ENCODE measurements around the gene ELOB.
A peak's percentile ranks its signal among the peaks of the same experiment; 100 is the strongest.

Gene ELOB

DNA sequence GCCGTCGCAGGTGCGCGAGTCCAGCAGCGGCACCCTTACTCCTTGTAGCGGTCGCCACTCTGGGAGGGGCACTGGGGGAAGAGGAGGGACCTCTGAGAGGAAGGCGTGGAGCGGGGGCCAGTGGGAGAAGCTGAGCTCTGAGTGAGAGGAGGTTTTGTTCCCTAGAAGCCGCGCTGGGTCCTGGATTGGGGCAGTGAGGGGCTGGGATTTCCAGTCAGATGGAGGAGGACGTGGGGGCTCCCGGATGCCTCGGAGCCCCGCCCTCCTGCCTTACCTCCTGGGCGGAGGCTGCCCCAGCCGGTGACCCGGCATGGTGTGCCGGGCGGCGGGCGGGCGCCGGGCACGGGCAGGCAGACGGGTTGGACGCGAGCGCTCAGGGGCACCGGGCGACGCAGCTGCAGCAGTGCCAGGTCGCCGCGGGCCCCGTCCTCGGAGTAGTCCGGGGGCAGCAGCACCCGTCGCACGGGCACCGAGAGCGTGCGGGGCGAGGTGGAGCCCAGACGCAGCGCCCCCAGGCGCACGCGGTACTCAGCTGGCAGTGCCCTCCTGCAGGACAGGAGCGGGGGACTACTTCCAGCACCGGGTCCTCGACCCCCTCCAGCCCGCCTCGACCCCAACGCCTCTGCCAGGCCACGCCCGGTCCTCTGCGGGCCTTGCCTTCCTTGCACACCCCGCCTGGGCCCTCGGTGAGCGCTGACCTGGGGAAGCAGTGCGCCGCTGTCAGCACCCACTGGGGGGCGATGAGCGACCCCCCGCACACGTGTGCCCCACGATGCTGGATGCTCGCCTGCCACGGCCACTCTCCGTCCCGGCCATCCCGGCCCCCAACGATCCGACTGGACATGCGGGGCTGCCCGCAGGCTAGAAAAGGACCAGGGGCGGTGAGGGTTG lies 8.3 kb upstream of the ELOB start:
- Histone ChIP-seq H3K4me3 (ENCODE audit: low read depth in 1 of 2, low read length in 2 of 2) (no peak overlapping the region), H2AFZ (ENCODE audit: low read depth, low read length) (no peak overlapping the region), H3K27me3 (ENCODE audit: insufficient read depth, low read length, poor library complexity) (peaks cover 7% of the 10 kb centered on the region), H3K79me2 (ENCODE audit: insufficient read depth, low read length) (no peaks in the 10 kb centered on the region), H3K4me2 (ENCODE audit: insufficient read depth, low read length) (no peak overlapping the region), H3K9me3 (ENCODE audit: insufficient read depth, low read length, severe bottlenecking) (no peaks in the 10 kb centered on the region), H3K27ac (ENCODE audit: low read length) (no peak overlapping the region), H3K4me1 (ENCODE audit: insufficient read depth, low read length) (no peaks in the 10 kb centered on the region), H4K20me1 (ENCODE audit: insufficient read depth, low read length) (no peaks in the 10 kb centered on the region), H3K9ac (ENCODE audit: low read depth, low read length) (no peak overlapping the region), H3K36me3 (ENCODE audit: insufficient read depth, low read length) (no peaks in the 10 kb centered on the region)
- DNase-seq (no peak), ATAC-seq (ENCODE audit: insufficient read depth, low read depth) (0 out of 3 replicates have a peak, but pooled peaks have one; percentile 29)
- TF ChIP-seq, protein P1, sequence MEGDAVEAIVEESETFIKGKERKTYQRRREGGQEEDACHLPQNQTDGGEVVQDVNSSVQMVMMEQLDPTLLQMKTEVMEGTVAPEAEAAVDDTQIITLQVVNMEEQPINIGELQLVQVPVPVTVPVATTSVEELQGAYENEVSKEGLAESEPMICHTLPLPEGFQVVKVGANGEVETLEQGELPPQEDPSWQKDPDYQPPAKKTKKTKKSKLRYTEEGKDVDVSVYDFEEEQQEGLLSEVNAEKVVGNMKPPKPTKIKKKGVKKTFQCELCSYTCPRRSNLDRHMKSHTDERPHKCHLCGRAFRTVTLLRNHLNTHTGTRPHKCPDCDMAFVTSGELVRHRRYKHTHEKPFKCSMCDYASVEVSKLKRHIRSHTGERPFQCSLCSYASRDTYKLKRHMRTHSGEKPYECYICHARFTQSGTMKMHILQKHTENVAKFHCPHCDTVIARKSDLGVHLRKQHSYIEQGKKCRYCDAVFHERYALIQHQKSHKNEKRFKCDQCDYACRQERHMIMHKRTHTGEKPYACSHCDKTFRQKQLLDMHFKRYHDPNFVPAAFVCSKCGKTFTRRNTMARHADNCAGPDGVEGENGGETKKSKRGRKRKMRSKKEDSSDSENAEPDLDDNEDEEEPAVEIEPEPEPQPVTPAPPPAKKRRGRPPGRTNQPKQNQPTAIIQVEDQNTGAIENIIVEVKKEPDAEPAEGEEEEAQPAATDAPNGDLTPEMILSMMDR (IDR thresholded peaks at IDR 0.05; ENCODE audit: borderline replicate concordance, extremely low read depth, low read length, poor library complexity, severe bottlenecking), result peak; percentile 35
- TF ChIP-seq EZH2 (IDR thresholded peaks at IDR 0.05; ENCODE audit: borderline replicate concordance, low read depth, low read length, severe bottlenecking), result no peak

DNA sequence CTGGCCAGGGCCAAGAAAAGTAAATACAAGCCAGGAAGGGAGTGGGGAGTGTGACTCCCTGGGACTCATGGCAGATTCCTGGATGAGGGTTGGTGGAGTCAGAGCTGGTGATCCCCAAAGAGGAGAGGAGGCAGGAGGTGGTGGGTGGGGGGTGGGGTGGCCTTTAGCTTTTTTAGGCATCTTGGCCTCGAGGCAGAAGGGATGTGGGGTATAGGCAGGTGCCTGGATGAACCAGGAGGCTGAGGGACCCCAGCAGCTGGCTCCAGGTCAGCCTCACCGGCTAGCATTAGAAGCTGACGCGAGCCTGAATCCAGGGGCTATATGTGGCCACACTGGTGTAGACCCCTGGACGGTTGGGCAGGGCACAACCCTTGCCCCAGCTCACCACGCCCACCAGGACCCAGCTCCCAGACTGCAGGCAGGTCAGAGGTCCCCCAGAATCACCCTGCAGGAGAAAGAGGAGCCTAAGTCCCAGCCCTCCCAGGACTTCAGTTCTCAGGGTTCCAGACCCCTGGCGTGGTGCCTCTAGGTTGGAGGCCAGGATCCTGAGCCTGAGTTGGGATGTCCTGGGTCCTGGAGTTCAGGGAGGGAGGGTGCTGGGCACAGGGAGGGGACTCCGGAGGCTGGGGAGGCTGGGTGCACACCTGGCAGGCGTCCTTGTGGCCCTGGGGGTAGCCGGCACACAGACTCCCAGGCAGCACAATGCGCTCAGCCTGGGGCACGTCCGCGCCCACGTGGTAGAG lies 7.4 kb upstream of the ELOB start:
- H3K79me2 ChIP-seq (ENCODE audit: insufficient read depth, low read length), result no peaks in the 10 kb centered on the region

DNA sequence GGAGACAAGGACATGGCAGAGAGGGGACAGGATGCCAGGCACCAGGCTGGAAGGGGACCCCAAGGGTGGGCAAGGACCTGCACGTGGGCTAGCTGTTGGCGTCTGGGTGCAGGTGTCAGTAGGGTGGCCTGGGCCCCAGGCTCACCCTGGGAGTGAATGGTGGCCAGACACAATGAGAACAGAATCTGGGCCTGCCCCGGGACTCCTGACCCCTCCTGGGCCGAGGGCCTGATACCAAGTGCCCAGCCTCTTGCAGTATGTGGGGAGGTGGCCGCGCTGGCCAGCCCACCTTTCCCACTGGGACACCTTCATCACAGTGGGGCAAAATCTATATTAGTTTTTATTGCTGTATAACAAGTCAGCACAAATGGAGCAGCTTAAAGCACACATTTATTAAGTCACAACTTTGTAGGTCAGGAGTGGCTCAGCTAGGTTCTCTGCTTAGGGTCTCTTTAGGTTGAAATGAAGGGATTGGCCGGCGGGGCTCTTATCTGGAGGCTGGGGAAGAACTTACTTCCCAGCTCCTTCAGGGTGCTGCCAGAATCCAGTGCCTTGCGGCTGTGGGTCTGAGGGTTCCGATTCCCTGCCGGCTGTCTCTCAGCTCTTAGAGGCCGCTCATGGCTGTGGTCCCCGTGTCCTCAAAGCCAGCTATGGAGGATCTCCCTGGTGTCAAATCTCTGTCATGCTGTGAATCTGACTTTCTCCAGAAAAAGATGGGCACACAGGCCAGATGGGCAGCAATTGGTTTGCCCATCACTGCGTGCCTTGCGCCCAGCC lies 6.7 kb upstream of the ELOB start:
- ATAC-seq (ENCODE audit: insufficient read depth, low read depth), result no peak
- Histone ChIP-seq H3K9me3 (ENCODE audit: insufficient read depth, low read length, severe bottlenecking) (no peaks in the 10 kb centered on the region), H2AFZ (ENCODE audit: low read depth, low read length) (no peak overlapping the region), H3K4me3 (ENCODE audit: low read depth in 1 of 2, low read length in 2 of 2) (no peak overlapping the region), H4K20me1 (ENCODE audit: insufficient read depth, low read length) (no peaks in the 10 kb centered on the region), H3K9ac (ENCODE audit: low read depth, low read length) (no peak overlapping the region), H3K4me2 (ENCODE audit: insufficient read depth, low read length) (no peak overlapping the region), H3K27ac (ENCODE audit: low read length) (no peak overlapping the region), H3K79me2 (ENCODE audit: insufficient read depth, low read length) (0 out of 2 replicates have a peak, but pooled peaks cover 2% of the 10 kb centered on the region), H3K36me3 (ENCODE audit: insufficient read depth, low read length) (no peaks in the 10 kb centered on the region), H3K27me3 (ENCODE audit: insufficient read depth, low read length, poor library complexity) (peaks cover 4% of the 10 kb centered on the region), H3K4me1 (ENCODE audit: insufficient read depth, low read length) (peaks cover 3% of the 10 kb centered on the region)
- DNase-seq, result no peak
- TF ChIP-seq EZH2 (IDR thresholded peaks at IDR 0.05; ENCODE audit: borderline replicate concordance, low read depth, low read length, severe bottlenecking), result no peak
- TF ChIP-seq, protein P1 (IDR thresholded peaks at IDR 0.05; ENCODE audit: borderline replicate concordance, extremely low read depth, low read length, poor library complexity, severe bottlenecking), result no peak

More for the DNA sequence above, 7.4 kb upstream of the ELOB start:
- no peak overlapping the region for H3K27ac ChIP-seq (ENCODE audit: low read length)
- H3K4me3 ChIP-seq (ENCODE audit: low read depth in 1 of 2, low read length in 2 of 2), result no peak overlapping the region
- no peaks in the 10 kb centered on the region for H3K9me3 ChIP-seq (ENCODE audit: insufficient read depth, low read length, severe bottlenecking)
- H3K4me1 ChIP-seq (ENCODE audit: insufficient read depth, low read length), result no peaks in the 10 kb centered on the region
- H4K20me1 ChIP-seq (ENCODE audit: insufficient read depth, low read length), result no peaks in the 10 kb centered on the region
- no peak overlapping the region for H3K9ac ChIP-seq (ENCODE audit: low read depth, low read length)
- DNase-seq, result no peak
- no peak overlapping the region for H3K4me2 ChIP-seq (ENCODE audit: insufficient read depth, low read length)
- no peaks in the 10 kb centered on the region for H3K36me3 ChIP-seq (ENCODE audit: insufficient read depth, low read length)
- TF ChIP-seq, protein P1 (IDR thresholded peaks at IDR 0.05; ENCODE audit: borderline replicate concordance, extremely low read depth, low read length, poor library complexity, severe bottlenecking), result no peak
- no peak for TF ChIP-seq EZH2 (IDR thresholded peaks at IDR 0.05; ENCODE audit: borderline replicate concordance, low read depth, low read length, severe bottlenecking)
- H2AFZ ChIP-seq (ENCODE audit: low read depth, low read length), result no peak overlapping the region
- H3K27me3 ChIP-seq (ENCODE audit: insufficient read depth, low read length, poor library complexity), result peaks cover 7% of the 10 kb centered on the region
- no peak for ATAC-seq (ENCODE audit: insufficient read depth, low read depth)

All from DND-41 (cell line).